Testis (tissue), 3 donors: ENCODE measurements around the gene CERK. TPM values are rescaled to one million over a fixed set of nuclear protein-coding genes. Genes with fewer than 3 reads are reported as not detected.

ENCODE experiments used
- DNase-seq: peaks from one replicate; pipeline ENCODE4 v3.0.0-alpha.2; 2019
- H3K27ac ChIP-seq, 2 donors: fragments of 200-600 bp; sonication (generic); one replicate each; pipeline ENCODE4 v1.5.1; 2019
- H3K27me3 ChIP-seq: fragments of 200-600 bp; sonication (generic); one replicate; pipeline ENCODE4 v1.5.1; 2019
- H3K36me3 ChIP-seq: fragments of 200-600 bp; sonication (generic); one replicate; pipeline ENCODE4 v1.5.1; 2017; ENCODE audit warnings: low read depth; ENCODE audit errors: missing control alignments
- H3K4me1 ChIP-seq: fragments of 200-600 bp; sonication (generic); one replicate; pipeline ENCODE4 v1.5.1; 2019
- H3K4me3 ChIP-seq, 2 donors: fragments of 200-600 bp; sonication (generic); one replicate each; pipeline ENCODE4 v1.5.1; 2017 to 2019
- H3K9me3 ChIP-seq: fragments of 200-600 bp; sonication (generic); one replicate; pipeline ENCODE4 v1.5.1; 2017
- CTCF ChIP-seq, 3 experiments: fragments of 450-650 bp in 2 of 3; fragments of 200-600 bp in 1 of 3; sonication (generic) in 1 of 3; IDR thresholded peaks; one replicate each; pipeline ENCODE4 v1.5.1; 2016 to 2019; ENCODE audit warnings: antibody characterized with exemption in 3 of 3, mild to moderate bottlenecking in 2 of 3, moderate library complexity in 1 of 3
- POLR2A ChIP-seq: fragments of 450-650 bp; IDR thresholded peaks from one replicate; pipeline ENCODE4 v1.6.1; 2017; ENCODE audit warnings: antibody characterized with exemption, mild to moderate bottlenecking, moderate library complexity
- WGBS, 2 donors: methylation state at CpG; one replicate each; pipeline ENCODE4 v1.1.5; 2018; 5-methylcytosine and 5-hydroxymethylcytosine counted together
- intact Hi-C: fragments of 100-400 bp; cut with DNase I; formaldehyde crosslinking; loops from one replicate; pipeline ENCODE4 v1.15.1; 2023; ENCODE audit warnings: low total_unique reads
- polyA plus RNA-seq: library from polyadenylated mRNA; stranded (reverse); fragments of 350-450 nt; fragmentation: Illumina TruSeq; extraction: RNeasy Lipid Tissue Mini Kit (QIAGEN cat#74804); gene quantifications from one replicate; pipeline ENCODE4 v1.2.3, GENCODE V29; 2014; ENCODE audit warnings: low read depth, low replicate concordance; ENCODE audit not compliant: insufficient read depth
- total RNA-seq, 2 donors: library from RNA; depleted of rRNA; stranded (reverse); fragments of >200 nt; gene quantifications; one replicate each; pipeline ENCODE4 v1.2.3, GENCODE V29; 2016

Gene CERK
- total and polyA plus RNA-seq, 3 donors from 2014 or later = 14.0 to 21.3 (median 17.0) TPM

- intact Hi-C loops = no loop called here
- Histone ChIP-seq H3K4me3 (no peak overlapping the region), H3K4me1 (peaks cover 10% of the 10 kb centered on the region), H3K27me3 (no peaks in the 10 kb centered on the region), H3K9me3 (no peaks in the 10 kb centered on the region), H3K27ac (no peak overlapping the region), H3K36me3 (no peaks in the 10 kb centered on the region)
- 88 to 91% methylated on average over 22 of the region's 22 CpGs for WGBS, 2 donors
- DNase-seq = no peak
- no peak for TF ChIP-seq CTCF (IDR thresholded peaks at IDR 0.05)
- TF ChIP-seq POLR2A = no peak
Observed at GRCh38 chr22:46775850-46776826, 38.1 kb upstream of the CERK start.

GRCh38 chr22:46774980-46775849 is 37.2 kb upstream of the CERK start:
- Histone ChIP-seq H3K4me3 (no peak overlapping the region), H3K4me1 (peaks cover 10% of the 10 kb centered on the region), H3K27me3 (no peaks in the 10 kb centered on the region), H3K9me3 (no peaks in the 10 kb centered on the region), H3K27ac (no peak overlapping the region), H3K36me3 (no peaks in the 10 kb centered on the region)
- DNase-seq = no peak
- 82 to 87% methylated on average over 20 of the region's 20 CpGs for WGBS, 2 donors
- TF ChIP-seq CTCF (IDR thresholded peaks at IDR 0.05) = no peak
- no peak for TF ChIP-seq POLR2A
- intact Hi-C loops = no loop called here

- intact Hi-C loops = no loop called here
- TF ChIP-seq POLR2A (no peak), CTCF (IDR thresholded peaks at IDR 0.05) (no peak)
- Histone ChIP-seq H3K27ac (no peak overlapping the region), H3K4me1 (peaks cover 10% of the 10 kb centered on the region), H3K36me3 (no peaks in the 10 kb centered on the region), H3K27me3 (no peaks in the 10 kb centered on the region), H3K4me3 (no peak overlapping the region), H3K9me3 (no peaks in the 10 kb centered on the region)
- no peak for DNase-seq
- WGBS, 2 donors = 89 to 90% methylated on average over 24 of the region's 24 CpGs
Observed at GRCh38 chr22:46774253-46774979, 36.4 kb upstream of the CERK start.

- no peak for TF ChIP-seq POLR2A
- TF ChIP-seq CTCF (IDR thresholded peaks at IDR 0.05) = no peak
- 94 to 95% methylated on average over 9 to 10 of the region's 10 CpGs for WGBS, 2 donors
- no peaks in the 10 kb centered on the region for H3K36me3 ChIP-seq
- H3K27me3 ChIP-seq = no peaks in the 10 kb centered on the region
- H3K4me1 ChIP-seq = peaks cover 10% of the 10 kb centered on the region
- no peak overlapping the region for H3K4me3 ChIP-seq
- no peak for DNase-seq
- intact Hi-C loops = no loop called here
- H3K9me3 ChIP-seq = no peaks in the 10 kb centered on the region
- no peak overlapping the region for H3K27ac ChIP-seq
Observed at GRCh38 chr22:46773076-46773475, 35.0 kb upstream of the CERK start.
